GM12801 (cell line): Measurements from ENCODE around the gene CCDC74B.
"Not testable (repeated sequence)": the region's sequence is repeated elsewhere in the genome, so short reads cannot be mapped to it uniquely, and the experiment has no call there.

Experiments used
- CTCF ChIP-seq: IDR thresholded peaks from one replicate; pipeline ENCODE4 v1.5.1; 2011; ENCODE audit warnings: control low read depth; ENCODE audit not compliant: insufficient read length; ENCODE audit errors: extremely low read depth

CCDC74B gene

GRCh38 chr2:130181880-130182682 lies 37.2 kb upstream of the CCDC74B start, which contains the start of gene MZT2B:
MZT2B (plus strand) TSS chr2:130182262; CDS start chr2:130182283, 21 bp downstream.
- TF ChIP-seq CTCF = not testable (repeated sequence)

GRCh38 chr2:130181325-130181879 lies 36.5 kb upstream of the CCDC74B start, which contains the start of gene SMPD4:
SMPD4 (minus strand) TSS chr2:130181602; CDS start chr2:130176592, 5,010 bp downstream.
- TF ChIP-seq CTCF = no peak

GRCh38 chr2:130169896-130170295 lies 25.0 kb upstream of the CCDC74B start:
- TF ChIP-seq CTCF = no peak

GRCh38 chr2:130165293-130166016 lies 20.5 kb upstream of the CCDC74B start:
- no peak for TF ChIP-seq CTCF

GRCh38 chr2:130162968-130163367 lies 18.1 kb upstream of the CCDC74B start:
- no peak for TF ChIP-seq CTCF

- TF ChIP-seq CTCF = no peak
Measured at GRCh38 chr2:130160131-130160530, 15.2 kb upstream of the CCDC74B start.

- no peak for TF ChIP-seq CTCF
Measured at GRCh38 chr2:130158631-130159030, 13.7 kb upstream of the CCDC74B start.
